Ishikawa (cell line): Measurements from ENCODE around the gene MSMP.

ENCODE experiments used
- CEBPB ChIP-seq: IDR thresholded peaks from 2 replicates; pipeline ENCODE4 v1.6.1; 2012
- CREB1 ChIP-seq: IDR thresholded peaks from 2 replicates; pipeline ENCODE4 v1.6.1; 2012; ENCODE audit warnings: low read depth
- EGR1 ChIP-seq: IDR thresholded peaks from 2 replicates; pipeline ENCODE4 v1.6.1; 2012
- EP300 ChIP-seq: IDR thresholded peaks from 2 replicates; pipeline ENCODE4 v1.6.1; 2012; ENCODE audit warnings: borderline replicate concordance
- FOXM1 ChIP-seq: IDR thresholded peaks from 2 replicates; pipeline ENCODE4 v1.6.1; 2012; ENCODE audit warnings: low read depth, borderline replicate concordance
- MAX ChIP-seq: IDR thresholded peaks from 2 replicates; pipeline ENCODE4 v1.6.1; 2012
- NFIC ChIP-seq: IDR thresholded peaks from 2 replicates; pipeline ENCODE4 v1.6.1; 2012
- RAD21 ChIP-seq: IDR thresholded peaks from 2 replicates; pipeline ENCODE4 v1.6.1; 2012; ENCODE audit warnings: low read depth
- REST ChIP-seq: IDR thresholded peaks from 2 replicates; pipeline ENCODE4 v1.6.1; 2012; ENCODE audit warnings: low read depth, mild to moderate bottlenecking
- TAF1 ChIP-seq: IDR thresholded peaks from 2 replicates; pipeline ENCODE4 v1.6.1; 2012; ENCODE audit warnings: low read depth, mild to moderate bottlenecking
- TCF12 ChIP-seq: IDR thresholded peaks from 2 replicates; pipeline ENCODE4 v1.6.1; 2012; ENCODE audit warnings: low read depth
- TEAD4 ChIP-seq: IDR thresholded peaks from 2 replicates; pipeline ENCODE4 v1.6.1; 2012
- USF1 ChIP-seq: IDR thresholded peaks from 2 replicates; pipeline ENCODE4 v1.6.1; 2012
- YY1 ChIP-seq: IDR thresholded peaks from 2 replicates; pipeline ENCODE4 v1.6.1; 2012; ENCODE audit warnings: low read depth
- ZBTB7A ChIP-seq: IDR thresholded peaks from 2 replicates; pipeline ENCODE4 v1.6.1; 2012; ENCODE audit warnings: low read depth

The MSMP gene

GRCh38 chr9:35711501-35712428, 42.3 kb downstream of the MSMP start:
- TF ChIP-seq RAD21 = no peak
- no peak for TF ChIP-seq NFIC
- TF ChIP-seq TAF1 = no peak
- TF ChIP-seq EP300 = no peak
- no peak for TF ChIP-seq USF1
- TF ChIP-seq FOXM1 = no peak
- no peak for TF ChIP-seq REST
- TF ChIP-seq CREB1 = no peak
- no peak for TF ChIP-seq TEAD4
- no peak for TF ChIP-seq MAX
- no peak for TF ChIP-seq ZBTB7A
- TF ChIP-seq TCF12 = no peak
- no peak for TF ChIP-seq CEBPB

- TF ChIP-seq CEBPB = no peak
Measured at GRCh38 chr9:35710818-35711500, 43.1 kb downstream of the MSMP start.

- TF ChIP-seq CEBPB (no peak), NFIC (no peak), RAD21 (no peak)
Measured at GRCh38 chr9:35708146-35708545, 45.9 kb downstream of the MSMP start.

GRCh38 chr9:35706951-35707350, 47.1 kb downstream of the MSMP start:
- TF ChIP-seq EGR1 (no peak), TAF1 (no peak), RAD21 (no peak), TEAD4 (no peak), EP300 (no peak), MAX (no peak), CEBPB (no peak), YY1 (no peak), TCF12 (no peak), USF1 (no peak), ZBTB7A (no peak), NFIC (no peak), CREB1 (no peak), FOXM1 (no peak), REST (no peak)

GRCh38 chr9:35705836-35706430, 48.1 kb downstream of the MSMP start:
- TF ChIP-seq CEBPB (no peak), MAX (no peak), TCF12 (no peak), USF1 (no peak), NFIC (no peak), FOXM1 (no peak), EP300 (no peak), RAD21 (no peak), TEAD4 (no peak), EGR1 (no peak), ZBTB7A (no peak), CREB1 (no peak), TAF1 (no peak), REST (no peak), YY1 (no peak)
